ENCODE data around the gene NLK. TPM values are rescaled to one million over a fixed set of nuclear protein-coding genes. Genes with fewer than 3 reads are reported as not detected.
A peak's percentile ranks its signal among the peaks of the same experiment; 100 is the strongest.

Gene NLK
- total and polyA plus RNA-seq, 10 of the 15 experiments (the other 5 are each of a cell fraction or from before 2014, with no cell fraction given): 5.0 to 22.9 (median 15.0) TPM

GRCh38 chr17:28065706-28066105 lies 23.2 kb downstream of the NLK start:
- Histone ChIP-seq H3K36me3 (ENCODE audit: control insufficient read depth in 2 of 2, insufficient read depth in 2 of 2, low read length in 1 of 2) (peaks cover 0 to 3% of the 10 kb centered on the region in 2 experiments; a peak in 1 of 4 replicates), H3K27ac (ENCODE audit: control insufficient read depth, insufficient read depth) (no peak overlapping the region), H3K4me3 (no peak overlapping the region), H3K79me2 (ENCODE audit: control insufficient read depth, insufficient read depth, low read length) (peaks cover 3% of the 10 kb centered on the region), H3K4me1 (ENCODE audit: control insufficient read depth, insufficient read depth, low read length) (no peaks in the 10 kb centered on the region), H3K4me2 (ENCODE audit: control insufficient read depth, insufficient read depth) (no peak overlapping the region), H3K27me3 (replicated peaks in 1 of 2; ENCODE audit: control insufficient read depth in 2 of 2, insufficient read depth in 2 of 2, low read length in 1 of 2) (no peaks in the 10 kb centered on the region), H3K9ac (ENCODE audit: control insufficient read depth, insufficient read depth, low read length) (no peak overlapping the region), H3K9me3 (replicated peaks; ENCODE audit: control insufficient read depth, insufficient read depth, low read length) (no peaks in the 10 kb centered on the region; the same call in 1 of the 3 replicates), H2AFZ (ENCODE audit: control insufficient read depth, low read depth, low read length) (no peak overlapping the region), H4K20me1 (ENCODE audit: control insufficient read depth, insufficient read depth) (no peaks in the 10 kb centered on the region)
- DNase-seq (ENCODE audit: low read depth, low spot score) (no peak), FAIRE-seq (peak; percentile 41), ATAC-seq (no peak)
- ChIA-PET CTCF (interaction anchor here (1.4 to 1.9 kb wide), 5 partner anchors 9 to 69 kb away, joined by 3 to 5 read pairs (median 4); no protein-coding TSS in a partner anchor), POLR2A (interaction anchor here (0.6 kb wide), 1 partner anchor 143 kb away, joined by 7 read pairs; no protein-coding TSS in a partner anchor), RAD21 (ENCODE audit: unreplicated experiment) (no interaction called here), SMC1A (ENCODE audit: uncharacterized antibody, unreplicated experiment) (interaction anchor here (1.6 to 2.3 kb wide), 2 partner anchors 9 to 127 kb away, joined by 4 to 11 read pairs; no protein-coding TSS in a partner anchor)
- no TSS peak for BruUV-seq (replicated peaks)
- 85% methylated on average over 2 of the region's 2 CpGs for WGBS (ENCODE audit: insufficient coverage, insufficient replicate concordance, low lambda C conversion rate, missing lambda C conversion rate)
- TF ChIP-seq, protein P1, sequence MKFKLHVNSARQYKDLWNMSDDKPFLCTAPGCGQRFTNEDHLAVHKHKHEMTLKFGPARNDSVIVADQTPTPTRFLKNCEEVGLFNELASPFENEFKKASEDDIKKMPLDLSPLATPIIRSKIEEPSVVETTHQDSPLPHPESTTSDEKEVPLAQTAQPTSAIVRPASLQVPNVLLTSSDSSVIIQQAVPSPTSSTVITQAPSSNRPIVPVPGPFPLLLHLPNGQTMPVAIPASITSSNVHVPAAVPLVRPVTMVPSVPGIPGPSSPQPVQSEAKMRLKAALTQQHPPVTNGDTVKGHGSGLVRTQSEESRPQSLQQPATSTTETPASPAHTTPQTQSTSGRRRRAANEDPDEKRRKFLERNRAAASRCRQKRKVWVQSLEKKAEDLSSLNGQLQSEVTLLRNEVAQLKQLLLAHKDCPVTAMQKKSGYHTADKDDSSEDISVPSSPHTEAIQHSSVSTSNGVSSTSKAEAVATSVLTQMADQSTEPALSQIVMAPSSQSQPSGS (IDR thresholded peaks at IDR 0.05; ENCODE audit: low read length): no peak
- TF ChIP-seq YY1 (IDR thresholded peaks at IDR 0.05; ENCODE audit: low read depth, low read length): no peak
- TF ChIP-seq ASH2L (IDR thresholded peaks at IDR 0.05; ENCODE audit: borderline replicate concordance, low read depth): no peak
- no peak for TF ChIP-seq CHD4 (IDR thresholded peaks at IDR 0.05)
- TF ChIP-seq IRF4 (IDR thresholded peaks at IDR 0.05; ENCODE audit: low read depth, low read length): no peak
- TF ChIP-seq IKZF2 (IDR thresholded peaks at IDR 0.05): no peak
- intact Hi-C loops (cut with micrococcal nuclease; ENCODE audit: unreplicated experiment): no loop called here
- in situ Hi-C loops (cut with MboI): loop anchor here (25.0 kb wide), 1 partner anchor 778 kb away; the partner anchor contains the start of gene WSB1

- ChIA-PET POLR2A (no interaction called here), SMC1A (ENCODE audit: uncharacterized antibody, unreplicated experiment) (no interaction called here), RAD21 (ENCODE audit: unreplicated experiment) (no interaction called here), CTCF (no interaction called here)
- peaks cover 8% of the 10 kb centered on the region; the same call in 2 of the 3 replicates for H3K9me3 ChIP-seq (replicated peaks; ENCODE audit: control insufficient read depth, insufficient read depth, low read length)
- no peak overlapping the region for H2AFZ ChIP-seq (ENCODE audit: control insufficient read depth, low read depth, low read length)
- in situ Hi-C loops (cut with MboI): loop anchor here (25.0 kb wide), 1 partner anchor 782 kb away; the partner anchor contains the start of gene WSB1
- peaks cover 0 to 3% of the 10 kb centered on the region in 2 experiments; a peak in 1 of 4 replicates for H3K36me3 ChIP-seq (ENCODE audit: control insufficient read depth in 2 of 2, insufficient read depth in 2 of 2, low read length in 1 of 2)
- H3K9ac ChIP-seq (ENCODE audit: control insufficient read depth, insufficient read depth, low read length): no peak overlapping the region
- H3K27ac ChIP-seq (ENCODE audit: control insufficient read depth, insufficient read depth): no peak overlapping the region
- no peak for DNase-seq (ENCODE audit: low read depth, low spot score)
- peaks cover 3% of the 10 kb centered on the region; the same call in 1 of the 2 replicates for H3K4me1 ChIP-seq (ENCODE audit: control insufficient read depth, insufficient read depth, low read length)
- H3K4me2 ChIP-seq (ENCODE audit: control insufficient read depth, insufficient read depth): no peak overlapping the region
- intact Hi-C loops (cut with micrococcal nuclease; ENCODE audit: unreplicated experiment): no loop called here
- H3K4me3 ChIP-seq: no peak overlapping the region
- ATAC-seq: no peak
- H3K79me2 ChIP-seq (ENCODE audit: control insufficient read depth, insufficient read depth, low read length): no peaks in the 10 kb centered on the region; the same call in none of the 2 replicates
- no peaks in the 10 kb centered on the region for H4K20me1 ChIP-seq (ENCODE audit: control insufficient read depth, insufficient read depth)
- WGBS (ENCODE audit: insufficient coverage, insufficient replicate concordance, low lambda C conversion rate, missing lambda C conversion rate): 100% methylated on average over 1 of the region's 1 CpG
- FAIRE-seq: no peak
- no TSS peak for BruUV-seq (replicated peaks)
- no peaks in the 10 kb centered on the region for H3K27me3 ChIP-seq (replicated peaks in 1 of 2; ENCODE audit: control insufficient read depth in 2 of 2, insufficient read depth in 2 of 2, low read length in 1 of 2)
- TF ChIP-seq EZH2 (IDR thresholded peaks at IDR 0.05; ENCODE audit: borderline replicate concordance, control insufficient read depth, low read depth, low read length): no peak
- TF ChIP-seq NR2C2 (IDR thresholded peaks at IDR 0.05; ENCODE audit: borderline replicate concordance, control insufficient read depth, insufficient read length, low read depth): no peak
- TF ChIP-seq, protein P2, sequence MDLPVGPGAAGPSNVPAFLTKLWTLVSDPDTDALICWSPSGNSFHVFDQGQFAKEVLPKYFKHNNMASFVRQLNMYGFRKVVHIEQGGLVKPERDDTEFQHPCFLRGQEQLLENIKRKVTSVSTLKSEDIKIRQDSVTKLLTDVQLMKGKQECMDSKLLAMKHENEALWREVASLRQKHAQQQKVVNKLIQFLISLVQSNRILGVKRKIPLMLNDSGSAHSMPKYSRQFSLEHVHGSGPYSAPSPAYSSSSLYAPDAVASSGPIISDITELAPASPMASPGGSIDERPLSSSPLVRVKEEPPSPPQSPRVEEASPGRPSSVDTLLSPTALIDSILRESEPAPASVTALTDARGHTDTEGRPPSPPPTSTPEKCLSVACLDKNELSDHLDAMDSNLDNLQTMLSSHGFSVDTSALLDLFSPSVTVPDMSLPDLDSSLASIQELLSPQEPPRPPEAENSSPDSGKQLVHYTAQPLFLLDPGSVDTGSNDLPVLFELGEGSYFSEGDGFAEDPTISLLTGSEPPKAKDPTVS (IDR thresholded peaks at IDR 0.05; ENCODE audit: low read depth, low read length): no peak
- TF ChIP-seq CBX3 (IDR thresholded peaks at IDR 0.05; ENCODE audit: borderline replicate concordance, low read depth): no peak
- no peak for TF ChIP-seq CHD1 (IDR thresholded peaks at IDR 0.05; ENCODE audit: low read depth, low read length)
- no peak for TF ChIP-seq RFX5 (IDR thresholded peaks at IDR 0.05; ENCODE audit: low read depth, low read length)
- TF ChIP-seq, protein P3, sequence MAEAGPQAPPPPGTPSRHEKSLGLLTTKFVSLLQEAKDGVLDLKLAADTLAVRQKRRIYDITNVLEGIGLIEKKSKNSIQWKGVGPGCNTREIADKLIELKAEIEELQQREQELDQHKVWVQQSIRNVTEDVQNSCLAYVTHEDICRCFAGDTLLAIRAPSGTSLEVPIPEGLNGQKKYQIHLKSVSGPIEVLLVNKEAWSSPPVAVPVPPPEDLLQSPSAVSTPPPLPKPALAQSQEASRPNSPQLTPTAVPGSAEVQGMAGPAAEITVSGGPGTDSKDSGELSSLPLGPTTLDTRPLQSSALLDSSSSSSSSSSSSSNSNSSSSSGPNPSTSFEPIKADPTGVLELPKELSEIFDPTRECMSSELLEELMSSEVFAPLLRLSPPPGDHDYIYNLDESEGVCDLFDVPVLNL (IDR thresholded peaks at IDR 0.05; ENCODE audit: low read depth, low read length): no peak
- TF ChIP-seq BCL11A (IDR thresholded peaks at IDR 0.05; ENCODE audit: low read depth, low read length): no peak
- no peak for TF ChIP-seq MTA3 (IDR thresholded peaks at IDR 0.05; ENCODE audit: borderline replicate concordance, low read length)
These were observed 26.6 kb downstream of the NLK start for GRCh38 chr17:28069061-28069460.

All from GM12878 (cell line).